Measurements from ENCODE around the gene TROAP. TPM values are rescaled to one million over a fixed set of nuclear protein-coding genes. Genes with fewer than 3 reads are reported as not detected.
"Not testable (repeated sequence)": the region's sequence is repeated elsewhere in the genome, so short reads cannot be mapped to it uniquely, and the experiment has no call there.

Gene TROAP
- total and polyA plus RNA-seq, 5 donors: 0.25 to 1.7 (median 0.79) TPM; not detected in 1

DNA sequence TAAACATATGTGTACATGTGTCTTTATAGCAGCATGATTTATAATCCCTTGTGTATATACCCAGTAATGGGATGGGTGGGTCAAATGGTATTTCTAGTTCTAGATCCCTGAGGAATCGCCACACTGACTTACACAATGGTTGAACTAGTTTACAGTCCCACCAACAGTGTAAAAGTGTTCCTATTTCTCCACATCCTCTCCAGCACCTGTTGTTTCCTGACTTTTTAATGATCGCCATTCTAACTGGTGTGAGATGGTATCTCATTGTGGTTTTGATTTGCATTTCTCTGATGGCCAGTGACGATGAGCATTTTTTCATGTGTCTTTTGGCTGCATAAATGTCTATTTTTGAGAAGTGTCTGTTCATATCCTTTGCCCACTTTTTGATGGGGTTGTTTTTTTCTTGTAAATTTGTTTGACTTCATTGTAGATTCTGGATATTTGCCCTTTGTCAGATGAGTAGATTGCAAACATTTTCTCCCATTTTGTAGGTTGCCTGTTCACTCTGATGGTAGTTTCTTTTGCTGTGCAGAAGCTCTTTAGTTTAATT, 12.5 kb upstream of the TROAP start:
- H3K4me3 ChIP-seq (ENCODE audit: low read length); H3K27me3 ChIP-seq (ENCODE audit: control insufficient read depth, insufficient read depth); ATAC-seq; DNase-seq; intact Hi-C loops (cut with DNase I); H3K27ac ChIP-seq (ENCODE audit: low read length); H3K9me3 ChIP-seq (ENCODE audit: control insufficient read depth, low read length); H3K4me1 ChIP-seq (ENCODE audit: control insufficient read depth, insufficient read depth, low read length): not testable (repeated sequence)
- WGBS: 71% methylated on average over 2 of the region's 3 CpGs

DNA sequence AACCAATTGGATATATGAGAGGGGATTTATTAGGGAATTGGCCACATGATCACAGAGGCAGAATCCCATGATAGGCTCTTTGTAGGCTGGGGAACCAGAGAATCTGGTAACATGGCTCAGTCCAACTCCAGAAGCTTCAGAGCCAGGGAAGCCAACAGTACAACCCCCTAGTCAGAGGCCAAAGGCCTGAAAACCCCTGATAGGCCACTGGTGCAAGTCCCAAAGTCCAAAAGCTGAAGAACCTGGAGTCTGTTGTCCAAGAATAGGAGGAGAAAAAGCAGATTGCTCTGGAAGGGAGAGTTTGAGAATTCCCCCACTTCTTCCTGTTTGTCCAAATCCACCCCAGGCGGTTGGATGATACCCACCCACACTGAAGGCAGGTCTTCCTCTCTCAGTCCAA, 8.2 kb upstream of the TROAP start:
- intact Hi-C loops (cut with DNase I): no loop called here
- Histone ChIP-seq H3K4me3 (ENCODE audit: low read length) (no peak overlapping the region), H3K9me3 (ENCODE audit: control insufficient read depth, low read length) (no peaks in the 10 kb centered on the region), H3K27me3 (ENCODE audit: control insufficient read depth, insufficient read depth) (no peaks in the 10 kb centered on the region), H3K27ac (ENCODE audit: low read length) (no peak overlapping the region), H3K4me1 (ENCODE audit: control insufficient read depth, insufficient read depth, low read length) (no peaks in the 10 kb centered on the region)
- 74% methylated on average over 1 of the region's 1 CpG for WGBS
- no peak for ATAC-seq
- DNase-seq: no peak

DNA sequence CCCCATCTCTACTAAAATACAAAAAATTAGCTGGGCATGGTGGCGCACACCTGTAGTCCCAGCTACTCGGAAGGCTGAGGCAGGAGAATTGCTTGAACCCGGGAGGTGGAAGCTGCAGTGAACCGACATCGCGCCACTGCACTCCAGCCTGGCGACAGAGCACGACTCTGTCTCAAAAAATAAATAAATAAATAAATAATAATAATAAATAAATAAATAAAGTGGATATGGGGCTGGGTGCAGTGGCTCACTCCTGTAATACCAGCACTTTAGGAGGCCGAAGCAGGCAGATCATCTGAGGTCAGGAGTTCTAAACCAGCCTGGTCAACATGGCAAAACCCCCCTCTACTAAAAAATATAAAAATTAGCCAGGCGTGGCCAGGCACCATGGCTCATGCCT, 5.9 kb upstream of the TROAP start:
- H3K9me3 ChIP-seq (ENCODE audit: control insufficient read depth, low read length); H3K27me3 ChIP-seq (ENCODE audit: control insufficient read depth, insufficient read depth); ATAC-seq; H3K4me1 ChIP-seq (ENCODE audit: control insufficient read depth, insufficient read depth, low read length); H3K4me3 ChIP-seq (ENCODE audit: low read length); DNase-seq; H3K27ac ChIP-seq (ENCODE audit: low read length); intact Hi-C loops (cut with DNase I): not testable (repeated sequence)
- 96% methylated on average over 10 of the region's 10 CpGs for WGBS

DNA sequence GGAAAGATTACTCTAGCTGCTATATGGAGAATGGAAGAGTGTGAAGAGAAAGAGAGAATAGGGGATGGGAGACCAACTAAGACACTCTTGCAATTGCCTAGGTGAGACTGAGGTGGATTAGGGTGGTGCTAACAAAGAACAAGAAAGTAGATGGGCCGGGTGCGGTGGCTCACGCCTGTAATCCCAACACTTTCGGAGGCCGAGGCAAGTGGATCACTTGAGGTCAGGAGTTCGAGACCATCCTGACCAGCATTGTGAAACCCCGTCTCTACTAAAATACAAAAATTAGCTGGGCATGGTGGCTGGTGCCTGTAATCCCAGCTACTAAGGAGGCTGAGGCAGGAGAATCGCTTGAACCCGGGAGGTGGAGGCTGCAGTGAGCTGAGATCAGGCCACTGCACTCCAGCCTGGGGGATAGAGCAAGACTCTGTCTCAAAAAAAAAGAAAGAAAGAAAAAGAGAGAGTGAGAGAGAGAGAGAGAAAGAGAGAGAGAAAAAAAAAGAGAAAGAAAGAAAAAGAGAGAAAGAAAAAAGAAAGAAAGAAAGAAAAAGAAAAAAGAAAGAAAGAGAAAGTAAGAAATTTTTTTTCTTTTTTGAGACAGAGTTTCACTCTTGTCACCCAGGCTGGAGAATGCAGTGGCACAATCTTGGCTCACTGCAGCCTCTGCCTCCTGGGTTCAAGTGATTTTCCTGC, 2.5 kb upstream of the TROAP start:
- H3K4me3 ChIP-seq (ENCODE audit: low read length); DNase-seq; H3K9me3 ChIP-seq (ENCODE audit: control insufficient read depth, low read length); H3K27ac ChIP-seq (ENCODE audit: low read length); H3K4me1 ChIP-seq (ENCODE audit: control insufficient read depth, insufficient read depth, low read length); H3K27me3 ChIP-seq (ENCODE audit: control insufficient read depth, insufficient read depth); intact Hi-C loops (cut with DNase I); ATAC-seq: not testable (repeated sequence)
- WGBS: 94% methylated on average over 9 of the region's 9 CpGs

DNA sequence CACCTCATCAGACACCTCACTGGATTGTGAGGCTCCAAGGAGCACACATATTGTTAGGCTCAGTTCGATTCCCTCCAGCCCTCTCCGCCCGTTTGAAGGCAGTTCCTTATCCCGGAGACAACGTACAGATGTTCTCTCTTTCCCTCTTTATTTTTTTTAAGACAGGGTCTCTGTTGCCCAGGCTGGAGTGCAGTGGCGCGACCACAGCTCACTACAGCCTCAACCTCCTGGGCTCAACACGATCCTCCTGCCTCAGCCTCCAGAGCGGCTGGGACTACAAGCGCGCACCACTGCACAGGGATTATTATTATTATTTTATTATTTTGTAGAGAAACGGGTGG, 718 bp upstream of the TROAP start:
- Histone ChIP-seq H3K4me3 (ENCODE audit: low read length) (peak overlapping the region; percentile 78), H3K27me3 (ENCODE audit: control insufficient read depth, insufficient read depth) (no peaks in the 10 kb centered on the region), H3K9me3 (ENCODE audit: control insufficient read depth, low read length) (no peaks in the 10 kb centered on the region), H3K4me1 (ENCODE audit: control insufficient read depth, insufficient read depth, low read length) (no peaks in the 10 kb centered on the region), H3K27ac (ENCODE audit: low read length) (no peak overlapping the region)
- ATAC-seq (no peak), DNase-seq (no peak)
- intact Hi-C loops (cut with DNase I): no loop called here
- 44% methylated on average over 12 of the region's 12 CpGs for WGBS

DNA sequence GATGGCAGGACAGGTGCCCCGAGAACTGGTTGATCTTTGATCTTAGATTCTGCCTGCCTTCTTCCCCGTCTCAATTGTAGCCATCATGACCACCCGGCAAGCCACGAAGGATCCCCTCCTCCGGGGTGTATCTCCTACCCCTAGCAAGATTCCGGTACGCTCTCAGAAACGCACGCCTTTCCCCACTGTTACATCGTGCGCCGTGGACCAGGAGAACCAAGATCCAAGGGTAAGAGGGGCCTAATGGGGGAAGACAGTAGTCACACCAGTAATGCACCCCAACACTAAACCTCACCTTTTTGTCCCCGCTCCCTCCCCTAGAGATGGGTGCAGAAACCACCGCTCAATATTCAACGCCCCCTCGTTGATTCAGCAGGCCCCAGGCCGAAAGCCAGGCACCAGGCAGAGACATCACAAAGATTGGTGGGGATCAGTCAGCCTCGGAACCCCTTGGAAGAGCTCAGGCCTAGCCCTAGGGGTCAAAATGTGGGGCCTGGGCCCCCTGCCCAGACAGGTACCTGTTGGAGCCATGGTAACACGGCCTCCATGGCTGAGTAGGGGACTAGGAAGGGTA, 556 bp downstream of the TROAP start:
- intact Hi-C loops (cut with DNase I): no loop called here
- 12% methylated on average over 19 of the region's 19 CpGs for WGBS
- ATAC-seq (no peak), DNase-seq (peak in 1 of 3 donors; percentile 33)
- Histone ChIP-seq H3K9me3 (ENCODE audit: control insufficient read depth, low read length) (no peaks in the 10 kb centered on the region), H3K27ac (ENCODE audit: low read length) (no peak overlapping the region), H3K4me1 (ENCODE audit: control insufficient read depth, insufficient read depth, low read length) (no peaks in the 10 kb centered on the region), H3K4me3 (ENCODE audit: low read length) (peak overlapping the region; percentile 40), H3K27me3 (ENCODE audit: control insufficient read depth, insufficient read depth) (no peaks in the 10 kb centered on the region)

DNA sequence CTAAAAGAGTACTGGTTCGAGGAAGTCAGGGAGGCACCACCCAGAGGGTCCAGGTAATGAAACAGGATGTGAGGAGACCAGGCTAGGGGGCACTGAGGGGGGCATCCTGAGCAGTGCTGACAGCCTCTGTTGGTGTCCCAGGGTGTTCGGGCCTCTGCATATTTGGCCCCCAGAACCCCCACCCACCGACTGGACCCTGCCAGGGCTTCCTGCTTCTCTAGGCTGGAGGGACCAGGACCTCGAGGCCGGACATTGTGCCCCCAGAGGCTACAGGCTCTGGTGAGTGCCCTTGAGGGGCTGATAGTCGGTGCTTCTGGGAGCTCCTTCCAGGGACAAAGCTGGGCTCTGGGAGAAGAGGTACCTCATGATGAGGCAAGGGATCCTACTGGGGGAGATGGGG, 2.6 kb downstream of the TROAP start:
- no peak overlapping the region for H3K4me3 ChIP-seq (ENCODE audit: low read length)
- intact Hi-C loops (cut with DNase I): no loop called here
- WGBS: 92% methylated on average over 6 of the region's 6 CpGs
- DNase-seq (no peak), ATAC-seq (no peak)
- H3K9me3 ChIP-seq (ENCODE audit: control insufficient read depth, low read length): no peaks in the 10 kb centered on the region
- H3K4me1 ChIP-seq (ENCODE audit: control insufficient read depth, insufficient read depth, low read length): no peaks in the 10 kb centered on the region
- H3K27me3 ChIP-seq (ENCODE audit: control insufficient read depth, insufficient read depth): no peaks in the 10 kb centered on the region
- H3K27ac ChIP-seq (ENCODE audit: low read length): no peak overlapping the region

DNA sequence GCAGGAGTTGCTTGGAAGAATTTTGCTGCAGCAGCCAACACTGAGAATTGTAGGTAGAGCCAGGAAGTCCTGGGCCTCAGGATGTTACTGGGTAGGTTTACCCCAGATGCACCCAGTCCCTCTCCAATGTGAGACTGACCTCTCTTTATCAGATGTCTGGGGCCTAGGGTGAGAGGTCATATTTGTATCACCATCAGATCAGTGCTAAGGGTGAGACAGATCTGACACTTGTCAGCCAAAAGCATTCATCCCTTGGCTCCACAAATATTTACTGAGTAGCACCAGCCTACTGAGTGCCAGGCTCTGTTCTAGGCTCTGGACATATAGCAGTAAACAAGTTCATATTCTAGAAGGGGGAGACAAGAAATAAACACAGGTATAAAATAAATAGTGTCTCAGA, 4.3 kb downstream of the TROAP start:
- no peak overlapping the region for H3K27ac ChIP-seq (ENCODE audit: low read length)
- H3K27me3 ChIP-seq (ENCODE audit: control insufficient read depth, insufficient read depth): no peaks in the 10 kb centered on the region
- H3K4me3 ChIP-seq (ENCODE audit: low read length): no peak overlapping the region
- intact Hi-C loops (cut with DNase I): no loop called here
- no peaks in the 10 kb centered on the region for H3K9me3 ChIP-seq (ENCODE audit: control insufficient read depth, low read length)
- no peaks in the 10 kb centered on the region for H3K4me1 ChIP-seq (ENCODE audit: control insufficient read depth, insufficient read depth, low read length)
- ATAC-seq (no peak), DNase-seq (no peak)

DNA sequence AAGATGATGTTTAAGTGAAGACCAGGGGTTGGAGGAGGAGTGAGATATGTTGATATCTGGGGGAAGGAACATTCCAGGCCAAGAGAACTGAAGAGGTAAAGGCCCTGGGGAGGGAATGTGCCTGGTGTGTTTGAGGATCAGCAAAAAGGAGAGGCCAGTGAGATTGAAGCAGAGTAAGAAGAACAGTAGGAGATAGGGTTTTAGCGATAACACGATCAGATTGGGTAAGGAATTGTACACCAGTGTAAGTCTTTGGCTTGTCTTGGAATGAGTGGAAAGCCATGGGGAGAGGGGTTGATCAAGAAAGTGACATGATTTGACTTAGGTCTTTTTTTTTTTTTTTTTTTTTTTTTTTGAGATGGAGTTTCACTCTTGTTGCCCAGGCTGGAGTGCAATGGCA, 4.8 kb downstream of the TROAP start:
- WGBS: 98% methylated on average over 2 of the region's 2 CpGs
- no peaks in the 10 kb centered on the region for H3K27me3 ChIP-seq (ENCODE audit: control insufficient read depth, insufficient read depth)
- no peaks in the 10 kb centered on the region for H3K9me3 ChIP-seq (ENCODE audit: control insufficient read depth, low read length)
- no peak overlapping the region for H3K27ac ChIP-seq (ENCODE audit: low read length)
- H3K4me3 ChIP-seq (ENCODE audit: low read length): no peak overlapping the region
- DNase-seq: no peak
- intact Hi-C loops (cut with DNase I): no loop called here
- H3K4me1 ChIP-seq (ENCODE audit: control insufficient read depth, insufficient read depth, low read length): no peaks in the 10 kb centered on the region
- no peak for ATAC-seq

DNA sequence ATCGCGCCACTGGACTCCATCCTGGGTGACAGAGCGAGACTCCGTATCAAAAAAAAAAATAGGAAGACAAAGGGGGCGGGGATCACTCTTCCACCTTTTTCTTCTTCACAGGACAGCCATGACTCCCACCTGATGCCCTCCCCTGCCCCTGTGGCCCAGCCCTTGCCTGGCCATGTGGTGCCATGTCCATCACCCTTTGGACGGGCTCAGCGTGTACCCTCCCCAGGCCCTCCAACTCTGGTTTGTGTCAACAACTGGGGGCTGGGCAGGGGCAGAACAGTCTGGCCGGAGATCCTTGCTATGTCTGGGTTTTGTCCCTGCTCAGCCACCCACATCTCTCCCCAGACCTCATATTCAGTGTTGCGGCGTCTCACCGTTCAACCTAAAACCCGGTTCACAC, 5.8 kb downstream of the TROAP start:
- ATAC-seq: no peak
- Histone ChIP-seq H3K27ac (ENCODE audit: low read length) (no peak overlapping the region), H3K4me3 (ENCODE audit: low read length) (no peak overlapping the region), H3K9me3 (ENCODE audit: control insufficient read depth, low read length) (no peaks in the 10 kb centered on the region), H3K27me3 (ENCODE audit: control insufficient read depth, insufficient read depth) (no peaks in the 10 kb centered on the region), H3K4me1 (ENCODE audit: control insufficient read depth, insufficient read depth, low read length) (no peaks in the 10 kb centered on the region)
- 96% methylated on average over 12 of the region's 12 CpGs for WGBS
- intact Hi-C loops (cut with DNase I): no loop called here
- peak in 1 of 3 donors; percentile 37 for DNase-seq

DNA sequence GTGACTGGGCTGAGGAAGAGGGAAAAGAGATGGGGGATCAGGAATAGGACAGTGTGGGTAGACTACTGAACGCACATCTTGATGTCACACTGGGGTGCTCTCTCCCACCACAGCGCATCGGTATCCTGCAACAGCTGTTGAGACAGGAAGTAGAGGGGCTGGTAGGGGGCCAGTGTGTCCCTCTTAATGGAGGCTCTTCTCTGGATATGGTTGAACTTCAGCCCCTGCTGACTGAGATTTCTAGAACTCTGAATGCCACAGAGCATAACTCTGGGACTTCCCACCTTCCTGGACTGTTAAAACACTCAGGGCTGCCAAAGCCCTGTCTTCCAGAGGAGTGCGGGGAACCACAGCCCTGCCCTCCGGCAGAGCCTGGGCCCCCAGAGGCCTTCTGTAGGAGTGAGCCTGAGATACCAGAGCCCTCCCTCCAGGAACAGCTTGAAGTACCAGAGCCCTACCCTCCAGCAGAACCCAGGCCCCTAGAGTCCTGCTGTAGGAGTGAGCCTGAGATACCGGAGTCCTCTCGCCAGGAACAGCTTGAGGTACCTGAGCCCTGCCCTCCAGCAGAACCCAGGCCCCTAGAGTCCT, 7.1 kb downstream of the TROAP start:
- Histone ChIP-seq H3K27me3 (ENCODE audit: control insufficient read depth, insufficient read depth) (no peaks in the 10 kb centered on the region), H3K4me1 (ENCODE audit: control insufficient read depth, insufficient read depth, low read length) (no peaks in the 10 kb centered on the region), H3K4me3 (ENCODE audit: low read length) (no peak overlapping the region), H3K9me3 (ENCODE audit: control insufficient read depth, low read length) (no peaks in the 10 kb centered on the region), H3K27ac (ENCODE audit: low read length) (no peak overlapping the region)
- DNase-seq (no peak), ATAC-seq (no peak)
- WGBS: 88% methylated on average over 7 of the region's 7 CpGs
- intact Hi-C loops (cut with DNase I): loop anchor here in 1 of 4 donors (10.0 kb wide), 1 partner anchor 45 kb away; no protein-coding TSS in a partner anchor
